NCI-H226 (cell line): ENCODE results near the gene BMPR1A.
"Not testable (repeated sequence)": the region's sequence is repeated elsewhere in the genome, so short reads cannot be mapped to it uniquely, and the experiment has no call there.

Experiments used
- DNase-seq: peaks from one replicate; pipeline ENCODE4 v3.0.0-alpha.2; 2015

Gene BMPR1A

DNA sequence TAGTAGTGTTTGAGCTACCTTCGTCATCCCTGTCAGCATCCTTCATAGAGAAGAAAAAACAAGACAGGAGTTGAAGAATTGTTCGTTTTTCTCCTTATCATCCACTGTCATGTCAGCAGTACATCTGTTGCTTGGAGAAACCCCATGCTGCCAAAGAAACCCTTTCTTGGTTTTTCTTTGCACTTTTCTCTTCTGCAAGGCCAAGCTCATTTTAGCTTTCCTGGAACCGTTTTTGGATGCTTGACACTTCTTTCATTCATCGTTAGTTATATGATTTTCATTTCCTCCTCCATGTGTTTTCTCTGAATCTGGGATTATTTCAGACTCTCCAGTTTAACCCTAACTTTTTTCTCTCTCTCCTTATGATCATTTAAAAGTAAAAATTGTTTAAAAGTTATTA lies 142.1 kb downstream of the BMPR1A start:
- DNase-seq = no peak

DNA sequence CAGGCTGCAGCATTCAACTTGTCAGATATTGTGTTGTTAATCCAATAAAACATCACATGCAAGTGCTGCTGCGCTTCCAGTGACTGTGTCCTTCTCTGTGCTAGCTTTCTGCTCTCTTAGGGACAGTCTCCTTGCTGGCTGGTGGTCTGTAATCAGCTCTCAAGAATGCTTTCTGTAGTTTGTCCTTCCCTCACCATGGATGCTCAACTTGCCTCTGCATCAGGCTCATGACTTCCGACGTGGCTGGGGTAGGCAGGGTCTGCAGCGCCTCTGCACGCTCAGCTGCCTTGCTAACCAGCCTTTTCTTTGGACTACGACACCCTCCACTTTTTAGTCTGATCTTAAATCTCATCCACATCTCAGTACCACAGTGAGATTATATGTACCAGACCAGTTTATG lies 142.7 kb downstream of the BMPR1A start:
- DNase-seq = no peak

DNA sequence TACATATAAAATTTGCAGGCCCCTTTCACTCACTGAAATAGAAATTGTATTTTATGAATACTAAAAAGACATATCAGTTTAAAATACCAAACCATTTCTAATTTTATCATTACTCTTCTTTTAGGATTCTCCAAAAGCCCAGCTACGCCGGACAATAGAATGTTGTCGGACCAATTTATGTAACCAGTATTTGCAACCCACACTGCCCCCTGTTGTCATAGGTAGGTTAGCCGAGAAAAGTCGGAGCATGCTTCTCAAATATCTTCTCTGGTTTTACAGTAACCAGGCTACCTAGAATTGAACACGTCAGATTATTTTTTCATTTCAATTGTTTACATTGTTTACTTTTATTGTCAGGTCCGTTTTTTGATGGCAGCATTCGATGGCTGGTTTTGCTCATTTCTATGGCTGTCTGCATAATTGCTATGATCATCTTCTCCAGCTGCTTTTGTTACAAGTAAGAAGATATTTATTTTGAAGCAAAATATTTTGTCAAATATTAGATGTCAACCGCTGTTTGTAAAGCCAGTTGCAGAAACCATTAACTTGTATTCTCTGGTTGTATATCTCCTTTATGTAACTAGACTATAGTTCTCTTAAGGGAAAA lies 143.4 kb downstream of the BMPR1A start:
- peak; percentile 16 for DNase-seq

DNA sequence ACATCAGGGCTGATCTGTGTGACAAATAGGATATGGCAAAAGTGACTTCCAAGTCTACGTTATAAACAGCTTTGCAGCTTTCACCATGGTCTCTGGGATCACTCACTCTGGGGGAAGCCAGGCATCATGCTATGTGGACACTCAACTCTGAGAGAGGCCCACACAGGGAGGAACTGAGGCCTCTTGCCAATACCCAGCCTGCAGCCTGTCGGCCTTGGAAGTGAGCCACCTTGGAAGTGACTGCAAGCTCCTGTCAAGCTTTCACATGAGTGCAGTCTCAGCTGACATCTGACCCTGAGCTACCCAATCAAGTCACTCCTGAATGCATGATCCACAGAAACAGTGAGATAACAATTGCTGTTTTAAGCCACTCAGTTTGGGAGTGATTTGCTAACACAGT lies 144.5 kb downstream of the BMPR1A start:
- no peak for DNase-seq

DNA sequence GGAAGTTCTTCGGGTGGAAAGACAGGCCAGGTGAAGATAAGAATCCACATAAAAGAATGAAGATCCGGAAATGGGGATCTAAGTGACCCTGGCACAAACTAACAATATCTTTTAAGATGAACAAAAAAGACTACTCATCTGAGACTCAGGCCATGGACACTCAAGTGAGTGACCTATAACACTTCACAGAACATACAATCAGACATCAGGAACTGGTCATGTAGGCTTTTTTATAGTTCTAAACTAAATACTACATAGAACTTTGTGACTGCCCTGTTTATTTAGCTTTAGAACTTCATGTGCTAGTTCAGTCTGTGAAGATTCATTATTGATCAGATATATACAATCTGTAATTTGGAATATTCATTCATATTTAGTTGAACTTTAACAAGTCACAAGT lies 148.2 kb downstream of the BMPR1A start:
- no peak for DNase-seq

DNA sequence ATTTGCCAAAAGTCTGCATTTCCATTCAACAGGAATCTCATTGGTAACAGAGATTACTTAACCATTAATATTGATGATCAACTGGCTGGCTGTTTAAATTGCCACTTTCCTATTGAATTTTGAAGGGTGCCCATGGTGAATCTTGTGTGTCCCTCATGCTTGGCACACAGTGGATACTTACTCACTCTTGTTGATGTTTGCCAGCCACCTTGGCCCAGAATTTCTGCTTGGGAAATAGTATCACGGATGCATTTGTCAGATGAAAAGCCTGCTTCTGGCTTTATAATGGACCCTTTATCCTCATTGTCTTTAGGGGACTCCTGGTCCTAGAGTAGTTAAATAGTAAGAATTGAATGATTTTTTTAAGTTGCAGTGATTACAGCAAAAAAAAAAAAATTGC lies 149.0 kb downstream of the BMPR1A start:
- DNase-seq = no peak

DNA sequence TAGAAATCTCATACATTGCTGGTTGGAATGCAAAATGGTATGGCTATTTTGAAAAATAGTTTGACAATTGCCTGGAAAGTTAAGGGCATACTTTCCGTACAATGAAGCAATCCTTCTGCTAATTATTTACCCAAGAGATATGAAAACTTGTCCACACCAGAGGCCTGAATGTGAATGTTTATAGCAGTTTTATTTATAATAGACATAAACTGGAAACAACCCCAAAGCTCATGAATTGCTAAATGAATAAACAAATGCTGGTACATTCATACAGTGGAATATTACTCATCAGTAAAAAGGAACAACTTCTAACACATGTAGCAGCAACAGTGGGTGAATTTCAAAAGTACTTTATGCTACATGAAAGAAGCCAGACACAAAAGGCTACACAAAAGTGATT lies 158.3 kb downstream of the BMPR1A start:
- DNase-seq = no peak

DNA sequence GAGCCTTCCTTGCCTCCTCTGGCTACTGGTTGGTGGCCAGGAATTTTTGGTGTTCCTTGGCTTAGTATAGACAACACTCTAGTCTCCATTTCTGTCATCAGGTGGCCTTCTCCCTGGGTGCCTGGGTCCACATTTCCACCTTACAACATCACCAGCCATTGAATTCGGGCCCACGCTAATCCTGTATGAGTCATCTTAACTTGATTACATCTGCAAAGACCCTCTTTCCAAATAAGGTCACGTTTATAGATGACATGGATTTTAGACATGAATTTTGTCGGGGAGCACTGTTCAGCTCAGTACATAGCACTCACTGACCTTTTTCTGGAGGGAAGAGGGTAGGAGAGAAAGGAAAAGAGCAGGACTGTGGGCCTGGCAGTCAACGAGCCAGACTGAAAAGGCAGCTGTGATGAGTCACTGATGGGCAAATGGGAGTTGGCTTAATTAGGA lies 161.6 kb downstream of the BMPR1A start:
- no peak for DNase-seq

DNA sequence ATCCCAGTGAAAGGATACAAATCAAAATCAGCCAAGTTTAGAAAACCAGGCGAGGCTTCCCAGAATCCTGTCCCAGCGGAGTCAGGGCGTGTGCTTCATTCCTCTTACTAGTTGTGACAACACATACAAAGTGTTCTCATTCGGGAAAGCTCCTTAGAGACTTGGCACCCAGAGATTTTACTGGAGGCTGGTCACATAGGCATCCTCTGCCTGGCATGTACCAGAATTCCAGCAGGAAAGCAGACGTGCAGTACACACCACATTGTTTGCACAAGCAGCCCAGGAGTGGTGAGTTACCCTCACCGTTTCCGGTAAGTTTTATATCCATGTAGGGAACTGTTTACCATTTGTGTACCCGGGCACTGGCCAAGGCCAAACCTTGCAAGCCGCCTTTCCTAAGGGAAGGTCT lies 166.1 kb downstream of the BMPR1A start:
- DNase-seq = no peak

DNA sequence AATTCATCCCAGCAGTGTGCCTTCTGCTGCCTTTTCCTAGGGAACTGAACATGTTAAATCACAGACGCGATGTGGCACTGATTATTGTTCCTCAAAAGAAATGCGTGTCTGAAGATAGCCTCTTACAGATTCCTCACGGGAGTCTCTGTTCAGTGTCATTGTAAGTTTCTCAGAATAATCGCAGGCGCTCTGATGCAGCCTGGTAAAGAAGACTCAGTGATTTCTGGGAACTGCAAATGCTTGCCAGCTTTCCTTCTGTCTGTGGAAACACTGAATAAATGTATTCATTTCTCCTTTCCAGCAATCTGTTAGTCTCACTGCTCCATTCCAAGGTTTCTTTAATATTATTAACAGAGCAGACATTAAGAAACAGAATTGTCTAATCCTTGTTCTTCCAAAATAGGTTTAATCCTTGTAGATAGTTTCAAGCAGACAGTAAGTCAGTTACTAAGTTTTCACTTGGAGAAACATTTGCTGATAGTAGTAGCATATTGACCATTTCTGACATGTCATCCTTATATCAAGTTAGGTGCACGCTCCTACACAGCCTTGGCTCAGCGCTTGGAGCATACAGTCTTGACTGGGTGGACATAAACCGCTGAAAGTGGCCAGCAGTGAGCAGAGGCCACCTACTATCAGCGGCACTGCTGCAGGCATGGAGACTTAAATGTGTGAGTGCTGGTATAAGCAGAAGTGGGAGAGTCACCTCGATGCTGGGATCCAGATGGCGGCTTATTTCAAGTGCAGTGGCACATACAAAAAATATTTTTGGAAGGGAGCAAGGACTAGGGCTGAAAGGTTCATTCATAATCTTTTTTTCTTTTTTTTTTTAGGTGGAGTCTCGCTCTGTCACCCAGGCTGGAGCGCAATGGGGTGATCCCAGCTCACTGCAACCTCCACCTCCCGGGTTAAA lies 173.3 kb downstream of the BMPR1A start:
- no peak for DNase-seq

DNA sequence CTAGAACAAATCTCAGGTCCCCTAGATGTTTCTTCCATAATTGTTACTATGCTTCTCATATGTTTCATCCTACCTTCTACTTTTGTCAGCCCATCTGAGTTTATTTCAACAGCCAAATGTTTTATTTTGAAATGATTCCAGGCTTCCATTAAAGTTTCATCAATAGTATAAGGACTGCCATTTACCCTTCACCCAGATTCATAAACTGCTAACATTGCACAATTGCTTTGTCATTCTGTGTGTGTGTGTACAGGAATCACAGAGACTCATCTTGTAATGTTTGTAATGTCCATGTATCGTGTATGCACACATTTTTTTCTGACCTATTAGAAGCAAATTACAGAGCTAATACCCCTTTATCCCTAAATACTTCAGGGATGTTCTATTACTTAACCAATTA lies 175.5 kb downstream of the BMPR1A start:
- DNase-seq = no peak

DNA sequence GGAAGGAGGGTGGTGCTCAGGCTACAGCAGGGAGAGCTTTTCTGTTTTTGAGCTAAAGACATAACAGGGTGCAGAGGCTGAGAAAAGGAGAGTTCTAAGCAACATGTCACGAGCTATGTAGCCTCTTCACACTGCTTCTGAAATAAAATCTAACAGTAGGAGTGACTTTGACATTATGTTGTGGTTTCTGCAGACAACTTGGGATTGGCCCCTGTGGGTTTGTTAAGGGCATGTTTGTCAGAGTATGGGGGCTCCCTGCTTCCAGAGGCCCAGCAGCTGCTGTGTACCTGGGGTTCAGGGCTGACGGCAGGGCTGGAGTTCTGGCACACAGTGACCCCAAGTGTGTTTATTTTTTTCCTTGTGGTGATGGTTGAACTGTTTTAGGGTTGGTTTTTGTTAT lies 176.3 kb downstream of the BMPR1A start:
- DNase-seq = no peak

DNA sequence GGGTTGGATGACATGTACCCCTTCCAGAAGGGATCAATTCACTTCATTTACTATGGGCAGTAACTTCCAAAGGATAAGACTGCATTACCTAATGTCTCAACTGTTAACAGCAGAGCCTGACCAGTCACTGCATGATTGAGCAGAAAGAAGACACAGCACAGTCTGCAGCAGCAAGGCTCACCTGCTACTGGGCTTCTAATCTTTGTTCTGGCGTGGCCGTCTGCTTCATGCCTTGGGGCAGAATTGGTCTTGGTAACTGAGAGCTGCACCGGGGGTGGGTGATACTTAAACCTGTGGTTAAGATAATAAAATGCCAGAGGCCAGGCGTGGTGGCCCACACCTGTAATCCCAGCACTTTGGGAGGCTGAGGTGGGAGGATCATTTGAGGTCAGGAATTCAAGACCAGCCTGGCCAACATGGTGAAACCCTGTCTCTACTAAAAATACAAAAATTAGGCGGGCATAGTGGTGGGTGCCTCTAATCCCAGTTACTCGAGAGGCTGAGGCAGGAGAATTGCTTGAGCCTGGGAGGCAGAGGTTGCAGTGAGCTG lies 177.8 kb downstream of the BMPR1A start:
- not testable (repeated sequence) for DNase-seq

DNA sequence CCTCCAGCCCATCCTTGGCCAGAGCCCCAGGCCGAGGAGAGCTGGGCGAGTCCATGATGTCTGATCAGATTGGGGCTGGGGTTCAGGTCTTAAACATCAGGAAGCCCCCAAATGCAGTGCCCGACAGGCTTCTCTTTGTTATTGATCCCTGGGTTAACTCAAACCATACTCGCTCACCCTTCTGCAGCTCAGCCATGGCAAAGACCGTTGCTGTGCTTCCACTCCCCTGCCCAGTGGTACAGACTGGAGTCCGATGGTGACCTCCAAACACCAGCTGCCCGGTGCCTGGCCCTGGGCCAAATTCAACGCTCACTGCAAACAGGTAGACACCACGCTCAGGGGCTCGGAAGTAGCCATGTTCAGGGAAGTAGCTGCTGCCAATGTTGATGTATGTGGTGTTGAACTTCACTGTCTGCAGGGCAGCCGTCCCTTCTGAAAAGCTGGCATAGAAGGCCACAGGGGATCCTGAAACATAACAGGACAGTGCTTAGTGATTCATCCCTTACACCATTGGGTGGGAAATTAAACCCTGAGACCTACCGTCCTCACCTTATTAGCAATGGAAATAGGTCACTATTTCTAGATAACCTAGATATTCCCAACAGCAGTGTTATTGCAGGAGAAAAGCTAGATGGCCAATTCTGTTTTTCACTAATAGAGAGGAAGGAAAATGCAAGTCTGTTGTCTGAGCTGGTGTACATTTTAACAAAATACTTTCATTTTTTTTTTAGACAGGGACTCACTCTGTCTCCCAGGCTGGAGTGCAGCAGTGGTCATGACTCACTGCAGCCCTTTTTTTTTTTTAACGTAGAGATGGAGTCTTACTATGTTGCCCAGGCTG lies 180.5 kb downstream of the BMPR1A start:
- no peak for DNase-seq

DNA sequence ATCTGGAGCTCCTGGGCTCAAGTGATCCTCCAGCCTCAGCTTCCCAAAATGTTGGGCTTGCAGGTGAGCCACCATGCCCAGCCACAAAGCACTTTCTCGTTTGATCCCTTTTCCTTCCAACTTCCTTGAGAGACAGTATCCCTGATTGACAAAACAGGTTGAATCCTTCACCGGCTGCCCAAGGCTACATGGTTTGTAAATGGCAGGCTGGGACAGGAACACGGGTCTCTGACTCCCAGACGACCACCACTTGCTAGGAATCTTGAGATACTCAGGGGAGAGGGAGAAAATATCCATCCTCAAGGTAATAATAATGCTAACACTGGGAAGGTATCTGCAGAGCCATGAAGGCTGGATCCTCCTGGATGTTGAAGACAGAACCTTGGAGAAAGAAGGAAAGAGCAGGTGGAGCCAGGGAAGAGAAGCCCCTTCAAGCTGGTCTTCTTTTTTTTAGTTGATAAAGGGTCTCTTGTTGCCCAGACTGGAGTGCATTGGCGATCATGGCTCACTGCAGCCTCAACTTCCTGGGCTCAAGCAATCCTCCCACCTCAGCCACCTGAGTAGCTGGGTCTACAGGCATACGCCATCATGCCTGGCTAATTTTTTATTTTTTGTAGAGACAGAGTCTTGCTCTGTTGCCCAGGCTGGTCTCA lies 181.2 kb downstream of the BMPR1A start:
- DNase-seq = no peak

DNA sequence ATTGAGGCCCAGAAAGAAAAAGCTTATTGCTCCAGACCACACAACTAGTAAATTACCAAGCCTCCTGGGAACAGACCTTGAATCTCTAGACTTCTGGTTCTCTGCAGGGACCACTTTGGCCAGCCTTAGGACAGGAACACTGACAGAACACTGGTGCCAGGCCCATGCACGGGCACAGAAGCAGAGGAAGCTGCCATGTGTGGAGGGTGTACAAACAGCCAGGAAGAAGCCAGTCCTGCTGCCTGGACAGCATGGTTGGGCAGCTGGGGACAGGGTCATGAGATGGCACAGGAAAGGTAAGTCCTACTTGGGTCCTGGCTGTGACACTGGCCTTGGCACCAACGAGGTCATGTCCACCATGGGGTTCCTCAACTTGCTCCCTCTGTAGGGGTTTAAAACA lies 181.8 kb downstream of the BMPR1A start:
- DNase-seq = no peak

DNA sequence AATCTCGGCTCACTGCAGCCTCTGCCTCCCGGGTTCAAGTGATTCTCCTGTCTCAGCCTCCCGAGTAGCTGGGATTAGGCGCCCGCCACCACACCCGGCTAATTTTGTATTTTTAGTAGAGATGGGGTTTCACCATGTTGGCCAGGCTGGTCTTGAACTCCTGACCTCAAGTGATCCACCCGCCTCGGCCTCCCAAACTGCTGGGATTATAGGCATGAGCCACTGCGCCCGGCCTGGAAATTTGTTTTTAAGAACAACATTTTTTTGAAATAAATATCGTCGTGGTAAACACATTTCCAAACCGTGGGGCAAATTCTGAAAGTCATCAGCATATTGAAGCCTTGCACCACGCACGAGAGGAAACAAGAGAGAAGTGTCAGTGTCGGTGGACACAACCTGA lies 183.7 kb downstream of the BMPR1A start:
- DNase-seq = not testable (repeated sequence)

DNA sequence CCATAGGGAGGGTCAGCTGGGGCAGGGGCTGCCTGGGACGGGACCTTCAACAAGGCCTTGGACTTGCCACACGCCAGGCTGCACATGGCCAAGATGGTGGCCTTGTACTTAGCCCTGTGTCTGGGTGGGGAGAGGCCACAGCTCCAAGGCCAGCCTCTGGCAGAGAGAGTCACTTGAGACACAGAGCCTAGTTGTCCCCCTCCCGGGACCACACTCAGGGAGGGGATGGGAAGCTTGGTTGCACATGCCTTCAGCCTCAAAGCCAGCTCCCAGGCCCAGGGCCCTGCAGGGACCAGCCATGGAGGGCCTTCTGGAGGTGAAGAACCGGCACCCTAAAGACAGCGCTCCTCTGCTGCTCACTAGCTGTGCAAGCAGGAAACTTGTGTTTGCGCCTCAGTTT lies 184.3 kb downstream of the BMPR1A start:
- DNase-seq = no peak

DNA sequence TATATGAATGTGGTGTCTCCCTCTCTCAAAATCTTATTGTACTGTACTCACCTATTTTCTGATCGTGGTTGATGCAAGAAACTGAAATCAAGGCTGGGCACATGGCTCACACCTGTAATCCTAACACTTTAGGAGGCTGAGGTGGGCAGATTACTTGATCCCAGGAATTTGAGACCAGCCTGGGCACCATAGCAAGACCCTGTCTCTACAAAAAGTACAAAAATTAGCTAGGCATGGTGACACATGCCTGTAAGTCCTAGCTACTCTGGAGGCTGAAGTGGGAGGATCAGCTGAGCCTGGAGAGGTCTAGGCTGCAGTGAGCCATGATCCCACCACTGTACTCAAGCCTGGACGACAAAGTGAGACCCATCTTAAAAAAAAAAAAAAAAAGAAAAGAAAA lies 185.0 kb downstream of the BMPR1A start:
- no peak for DNase-seq

DNA sequence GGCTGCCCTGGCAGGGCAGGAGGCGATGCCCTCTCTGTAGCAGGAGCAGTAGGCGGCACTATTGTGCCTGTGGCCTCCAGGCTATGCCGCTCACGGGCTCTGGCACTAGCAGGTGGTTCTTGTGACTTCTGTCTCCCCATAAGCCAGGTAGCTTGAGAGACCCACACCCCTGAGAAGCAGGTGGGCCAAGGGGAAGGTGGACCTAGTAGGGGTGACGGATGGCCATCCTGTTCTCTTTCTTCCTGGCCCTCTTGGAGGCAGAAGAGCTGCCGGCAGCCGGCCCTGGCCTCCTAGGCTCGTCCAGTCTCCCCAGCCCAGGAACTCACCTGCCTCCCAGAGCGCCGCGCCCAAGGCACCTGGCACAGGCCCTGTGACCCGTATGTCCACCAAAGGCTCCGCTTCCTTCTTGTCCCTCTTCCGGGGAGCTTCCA lies 185.6 kb downstream of the BMPR1A start:
- DNase-seq = no peak

DNA sequence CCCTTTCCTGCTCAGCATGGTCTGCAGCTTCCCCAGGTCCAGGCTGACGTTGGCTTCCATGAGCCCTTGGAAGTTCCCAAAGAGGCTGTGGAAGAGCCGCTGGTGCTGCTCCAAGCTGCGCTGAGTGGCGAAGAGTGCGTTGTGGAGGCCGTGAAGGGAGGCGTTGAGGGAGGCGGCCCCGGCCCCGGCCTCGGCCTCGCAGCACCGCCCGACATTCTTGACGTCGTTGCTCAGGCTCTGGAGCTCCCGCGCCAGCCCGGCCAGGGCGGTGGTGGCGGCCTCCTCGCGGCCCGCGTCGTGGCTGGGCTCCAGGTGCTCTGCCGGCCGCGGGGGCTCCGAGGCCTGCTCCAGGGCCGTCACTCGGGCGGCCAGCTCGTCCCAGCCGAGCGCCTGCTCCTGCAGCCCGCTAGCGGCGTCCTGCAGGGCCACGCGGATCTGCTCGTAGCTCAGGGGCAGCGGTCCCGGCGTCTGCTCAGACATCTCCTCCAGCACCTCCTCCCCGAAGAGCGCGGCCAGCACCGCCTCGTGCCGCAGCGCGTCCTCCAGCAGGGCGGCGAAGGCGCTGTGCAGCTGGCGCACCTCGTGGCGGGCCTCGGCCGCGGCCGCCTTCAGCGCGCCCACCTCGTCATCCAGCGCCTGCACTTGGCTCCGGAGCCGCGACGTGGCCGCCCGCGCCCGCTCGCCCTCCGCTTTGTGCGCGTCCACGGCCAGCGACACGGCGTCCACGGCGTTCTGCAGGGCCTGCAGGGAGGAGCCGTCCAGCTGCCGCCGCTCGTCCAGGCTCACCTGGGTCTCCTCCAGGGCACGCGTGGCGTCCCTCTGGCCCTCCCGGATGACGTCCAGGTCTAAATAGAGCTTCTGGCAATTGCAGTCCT lies 186.3 kb downstream of the BMPR1A start:
- no peak for DNase-seq
